Osteoblast (primary cell): Measurements from ENCODE around the gene MLH1. TPM values are rescaled to one million over a fixed set of nuclear protein-coding genes. Genes with fewer than 3 reads are reported as not detected.

Source experiments
- DNase-seq: peaks from one replicate; pipeline ENCODE4 v3.0.0; 2011; ENCODE audit warnings: low spot score, mixed read lengths; ENCODE audit not compliant: insufficient read length; ENCODE audit errors: missing footprints
- H2AFZ ChIP-seq: 2 replicates; pipeline ENCODE4 v1.6.0; 2011; ENCODE audit warnings: mild to moderate bottlenecking, low read length
- H3K27ac ChIP-seq: 2 replicates; pipeline ENCODE4 v1.5.1; 2011; ENCODE audit warnings: mild to moderate bottlenecking, low read depth, low read length, moderate library complexity
- H3K27me3 ChIP-seq: 2 replicates; pipeline ENCODE4 v1.6.0; 2012; ENCODE audit warnings: mild to moderate bottlenecking, control low read depth, inconsistent platforms, low read length, moderate library complexity; ENCODE audit not compliant: insufficient read depth
- H3K36me3 ChIP-seq: 2 replicates; pipeline ENCODE4 v1.5.1; 2011; ENCODE audit warnings: mild to moderate bottlenecking, low read length, control low read depth, moderate library complexity; ENCODE audit not compliant: insufficient read depth
- H3K4me1 ChIP-seq: 2 replicates; pipeline ENCODE4 v1.5.1; 2011; ENCODE audit warnings: mild to moderate bottlenecking, low read length, control low read depth, moderate library complexity; ENCODE audit not compliant: insufficient read depth
- H3K4me2 ChIP-seq: 2 replicates; pipeline ENCODE4 v1.6.0; 2011; ENCODE audit warnings: mild to moderate bottlenecking, low read length; ENCODE audit not compliant: insufficient read depth
- H3K4me3 ChIP-seq: fragments of 200-600 bp; sonication (generic); 3 replicates; pipeline ENCODE4 v1.5.1; 2012; ENCODE audit warnings: mild to moderate bottlenecking, low read length, inconsistent platforms; ENCODE audit not compliant: insufficient read depth
- H3K79me2 ChIP-seq: 2 replicates; pipeline ENCODE4 v1.6.0; 2012; ENCODE audit warnings: mild to moderate bottlenecking, low read length, control low read depth, inconsistent platforms; ENCODE audit not compliant: insufficient read depth
- H3K9me3 ChIP-seq: 2 replicates; pipeline ENCODE4 v1.5.1; 2011; ENCODE audit warnings: low read depth, low read length, control low read depth
- H4K20me1 ChIP-seq: 2 replicates; pipeline ENCODE4 v1.6.0; 2012; ENCODE audit warnings: mild to moderate bottlenecking, low read length, control low read depth; ENCODE audit not compliant: insufficient read depth
- total RNA-seq: library from RNA; depleted of rRNA; stranded (reverse); fragments of >200 nt; gene quantifications from 2 replicates; pipeline ENCODE4 v1.2.3, GENCODE V29; 2012
- TF ChIP-seq, protein P1 (sequence below): IDR thresholded peaks from 2 replicates; pipeline ENCODE4 v1.5.1; 2011; ENCODE audit warnings: mild to moderate bottlenecking, low read depth, low read length, moderate library complexity; ENCODE audit errors: extremely low read depth

Gene MLH1
- total RNA-seq, 1 donor, result 53.6 TPM

DNA sequence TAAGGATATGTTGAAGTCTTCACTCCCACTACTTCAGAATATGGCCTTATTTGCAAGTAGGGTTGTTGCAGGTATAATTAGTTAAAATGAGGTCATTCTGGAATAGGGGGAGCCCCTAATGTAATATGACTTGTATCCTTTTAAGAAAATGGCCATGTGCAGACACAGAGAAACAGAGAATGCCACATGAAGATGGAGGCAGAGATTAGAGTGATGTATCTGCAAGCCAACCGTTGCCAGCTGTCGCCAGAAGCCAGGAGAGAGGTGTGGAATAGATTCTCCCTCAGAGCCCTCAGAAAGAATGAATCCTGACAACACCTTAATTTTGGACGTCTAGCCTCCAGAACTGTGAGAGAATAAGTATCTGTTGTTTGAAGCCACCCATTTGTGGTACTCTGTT lies 37.2 kb upstream of the MLH1 start:
- no peaks in the 10 kb centered on the region for H3K36me3 ChIP-seq
- no peak overlapping the region for H3K27ac ChIP-seq
- TF ChIP-seq, protein P1, sequence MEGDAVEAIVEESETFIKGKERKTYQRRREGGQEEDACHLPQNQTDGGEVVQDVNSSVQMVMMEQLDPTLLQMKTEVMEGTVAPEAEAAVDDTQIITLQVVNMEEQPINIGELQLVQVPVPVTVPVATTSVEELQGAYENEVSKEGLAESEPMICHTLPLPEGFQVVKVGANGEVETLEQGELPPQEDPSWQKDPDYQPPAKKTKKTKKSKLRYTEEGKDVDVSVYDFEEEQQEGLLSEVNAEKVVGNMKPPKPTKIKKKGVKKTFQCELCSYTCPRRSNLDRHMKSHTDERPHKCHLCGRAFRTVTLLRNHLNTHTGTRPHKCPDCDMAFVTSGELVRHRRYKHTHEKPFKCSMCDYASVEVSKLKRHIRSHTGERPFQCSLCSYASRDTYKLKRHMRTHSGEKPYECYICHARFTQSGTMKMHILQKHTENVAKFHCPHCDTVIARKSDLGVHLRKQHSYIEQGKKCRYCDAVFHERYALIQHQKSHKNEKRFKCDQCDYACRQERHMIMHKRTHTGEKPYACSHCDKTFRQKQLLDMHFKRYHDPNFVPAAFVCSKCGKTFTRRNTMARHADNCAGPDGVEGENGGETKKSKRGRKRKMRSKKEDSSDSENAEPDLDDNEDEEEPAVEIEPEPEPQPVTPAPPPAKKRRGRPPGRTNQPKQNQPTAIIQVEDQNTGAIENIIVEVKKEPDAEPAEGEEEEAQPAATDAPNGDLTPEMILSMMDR, result no peak
- peaks cover 14% of the 10 kb centered on the region for H3K4me1 ChIP-seq
- H3K9me3 ChIP-seq, result no peaks in the 10 kb centered on the region
- H3K4me3 ChIP-seq, result no peak overlapping the region
- H3K79me2 ChIP-seq, result no peaks in the 10 kb centered on the region
- H2AFZ ChIP-seq, result no peak overlapping the region
- no peaks in the 10 kb centered on the region for H4K20me1 ChIP-seq
- DNase-seq, result no peak
- no peaks in the 10 kb centered on the region for H3K27me3 ChIP-seq
- H3K4me2 ChIP-seq, result no peak overlapping the region

DNA sequence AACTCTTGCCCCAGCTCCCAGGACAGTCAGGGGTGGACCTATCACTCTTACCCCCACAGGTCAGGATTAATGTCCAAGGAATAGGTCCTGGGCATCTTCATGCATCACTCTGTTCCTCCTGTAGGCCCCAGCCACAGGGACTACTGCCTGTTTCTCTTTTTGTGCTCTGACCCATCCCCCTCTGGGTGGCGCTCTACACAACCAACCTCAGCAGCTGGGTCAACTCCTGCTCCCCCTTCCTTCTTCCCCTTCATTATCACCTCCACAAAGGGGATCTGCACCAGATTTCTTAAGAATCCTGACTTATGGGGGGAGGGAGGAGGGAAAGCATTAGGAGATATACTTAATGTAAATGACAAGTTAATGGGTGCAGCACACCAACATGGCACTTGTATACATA lies 36.3 kb upstream of the MLH1 start:
- TF ChIP-seq, protein P1, result no peak

DNA sequence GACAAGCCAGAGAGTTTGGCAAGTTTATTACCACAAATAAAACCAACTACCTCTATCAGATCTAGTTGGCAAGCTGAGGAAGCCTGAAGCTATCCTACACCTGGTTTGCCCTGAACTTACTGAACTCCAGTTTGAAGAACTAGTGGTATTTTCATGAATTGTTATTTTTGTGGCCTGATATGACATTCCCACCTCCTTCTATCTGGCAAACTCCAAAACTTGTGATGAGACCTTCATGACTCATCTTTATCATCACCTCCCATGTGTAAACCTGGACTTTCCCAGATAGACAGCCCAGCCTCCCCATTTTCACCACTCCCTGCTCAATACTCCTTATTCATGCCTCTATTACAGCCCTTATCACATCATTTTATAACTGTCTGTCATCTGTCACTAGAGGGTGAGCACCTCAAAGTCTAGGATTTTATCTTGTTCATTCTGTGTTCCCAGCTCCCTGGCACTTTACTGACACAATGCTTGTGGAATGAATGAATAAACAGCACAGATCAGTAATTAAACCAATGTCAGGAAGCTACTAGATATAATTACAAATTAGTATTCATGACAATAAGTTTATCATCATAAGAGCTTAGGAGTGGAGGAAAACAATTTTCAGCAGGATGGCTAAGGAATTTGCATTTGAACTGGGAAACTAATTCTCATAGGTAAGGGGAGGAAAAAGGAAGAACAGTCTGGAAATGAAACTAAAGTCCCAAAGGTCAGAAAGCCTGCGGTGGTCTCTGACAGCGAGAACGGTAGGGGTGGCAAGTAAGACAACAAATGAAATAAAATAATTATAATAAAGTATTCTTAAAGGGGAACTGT lies 35.2 kb upstream of the MLH1 start:
- Histone ChIP-seq H3K4me2 (peak overlapping the region; percentile 60), H3K4me1 (peaks cover 14% of the 10 kb centered on the region), H2AFZ (no peak overlapping the region), H3K4me3 (no peak overlapping the region), H3K27ac (peak overlapping the region; percentile 56), H3K27me3 (no peaks in the 10 kb centered on the region), H3K9me3 (no peaks in the 10 kb centered on the region), H3K36me3 (no peaks in the 10 kb centered on the region), H3K79me2 (no peaks in the 10 kb centered on the region), H4K20me1 (no peaks in the 10 kb centered on the region)
- DNase-seq, result peak; percentile 45
- TF ChIP-seq, protein P1, result no peak

More for the DNA sequence above, 36.3 kb upstream of the MLH1 start:
- Histone ChIP-seq H3K4me3 (no peak overlapping the region), H3K36me3 (no peaks in the 10 kb centered on the region), H4K20me1 (no peaks in the 10 kb centered on the region), H3K27ac (no peak overlapping the region), H3K9me3 (no peaks in the 10 kb centered on the region), H3K4me1 (peaks cover 14% of the 10 kb centered on the region), H3K27me3 (no peaks in the 10 kb centered on the region), H3K4me2 (no peak overlapping the region), H3K79me2 (no peaks in the 10 kb centered on the region), H2AFZ (no peak overlapping the region)
- DNase-seq, result no peak

DNA sequence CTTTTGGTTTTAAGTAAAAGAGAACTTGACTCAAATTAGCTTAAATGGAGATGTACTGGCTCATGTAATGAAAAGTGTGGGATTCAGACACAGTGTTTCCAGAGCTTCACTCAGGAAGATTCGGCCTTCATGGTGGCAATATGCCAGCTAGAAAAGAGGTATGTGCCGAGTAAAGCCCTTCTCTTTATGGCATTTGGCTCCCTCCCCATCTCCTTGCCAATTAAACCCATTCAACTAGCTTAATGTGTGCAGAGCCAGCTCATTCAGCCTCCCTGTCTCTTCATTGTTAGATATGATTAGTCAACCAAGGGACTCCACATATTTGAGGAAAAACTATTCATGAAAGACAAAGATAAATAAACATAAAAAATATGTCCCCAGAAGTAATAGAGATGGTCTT lies 33.5 kb upstream of the MLH1 start:
- Histone ChIP-seq H3K36me3 (no peaks in the 10 kb centered on the region), H2AFZ (peak overlapping the region; percentile 7), H3K4me2 (no peak overlapping the region), H3K4me1 (peaks cover 14% of the 10 kb centered on the region), H3K27ac (no peak overlapping the region), H3K27me3 (no peaks in the 10 kb centered on the region), H3K9me3 (no peaks in the 10 kb centered on the region), H4K20me1 (no peaks in the 10 kb centered on the region), H3K79me2 (no peaks in the 10 kb centered on the region), H3K4me3 (no peak overlapping the region)
- DNase-seq, result peak; percentile 10
- TF ChIP-seq, protein P1, result no peak
